ENCODE data around the gene DENND1A.

DENND1A gene

DNA sequence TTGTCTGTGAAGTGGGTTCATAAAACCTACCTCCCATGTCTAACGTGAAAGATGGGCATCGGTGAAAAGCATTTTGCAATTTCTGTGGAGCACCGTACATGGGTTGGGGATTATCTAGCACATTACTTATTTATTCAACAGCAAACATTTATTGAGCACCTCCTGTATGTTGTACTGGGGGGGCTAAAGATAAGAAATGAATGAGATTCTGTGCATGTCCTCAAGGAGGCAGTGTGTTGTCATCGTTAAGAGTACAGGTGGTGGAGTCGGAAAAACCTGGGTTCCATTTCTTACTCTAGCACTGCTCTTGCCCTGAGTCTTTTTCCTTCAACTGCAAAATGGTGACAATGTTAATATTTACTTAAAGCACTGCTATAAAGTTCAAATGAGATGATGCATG, 30.4 kb upstream of the DENND1A start:
- Histone ChIP-seq H3K9me3 (no peaks in the 10 kb centered on the region), H3K27ac (no peak overlapping the region), H3K27me3 (peaks cover 0 to 29% of the 10 kb centered on the region in 2 donors), H3K36me3 (no peaks in the 10 kb centered on the region), H3K4me1 (no peaks in the 10 kb centered on the region), H3K4me3 (no peak overlapping the region)
- DNase-seq = no peak
- TF ChIP-seq, protein P1, sequence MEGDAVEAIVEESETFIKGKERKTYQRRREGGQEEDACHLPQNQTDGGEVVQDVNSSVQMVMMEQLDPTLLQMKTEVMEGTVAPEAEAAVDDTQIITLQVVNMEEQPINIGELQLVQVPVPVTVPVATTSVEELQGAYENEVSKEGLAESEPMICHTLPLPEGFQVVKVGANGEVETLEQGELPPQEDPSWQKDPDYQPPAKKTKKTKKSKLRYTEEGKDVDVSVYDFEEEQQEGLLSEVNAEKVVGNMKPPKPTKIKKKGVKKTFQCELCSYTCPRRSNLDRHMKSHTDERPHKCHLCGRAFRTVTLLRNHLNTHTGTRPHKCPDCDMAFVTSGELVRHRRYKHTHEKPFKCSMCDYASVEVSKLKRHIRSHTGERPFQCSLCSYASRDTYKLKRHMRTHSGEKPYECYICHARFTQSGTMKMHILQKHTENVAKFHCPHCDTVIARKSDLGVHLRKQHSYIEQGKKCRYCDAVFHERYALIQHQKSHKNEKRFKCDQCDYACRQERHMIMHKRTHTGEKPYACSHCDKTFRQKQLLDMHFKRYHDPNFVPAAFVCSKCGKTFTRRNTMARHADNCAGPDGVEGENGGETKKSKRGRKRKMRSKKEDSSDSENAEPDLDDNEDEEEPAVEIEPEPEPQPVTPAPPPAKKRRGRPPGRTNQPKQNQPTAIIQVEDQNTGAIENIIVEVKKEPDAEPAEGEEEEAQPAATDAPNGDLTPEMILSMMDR (IDR thresholded peaks at IDR 0.05) = no peak
- intact Hi-C loops (cut with DNase I; ENCODE audit: low total_unique reads) = no loop called here

DNA sequence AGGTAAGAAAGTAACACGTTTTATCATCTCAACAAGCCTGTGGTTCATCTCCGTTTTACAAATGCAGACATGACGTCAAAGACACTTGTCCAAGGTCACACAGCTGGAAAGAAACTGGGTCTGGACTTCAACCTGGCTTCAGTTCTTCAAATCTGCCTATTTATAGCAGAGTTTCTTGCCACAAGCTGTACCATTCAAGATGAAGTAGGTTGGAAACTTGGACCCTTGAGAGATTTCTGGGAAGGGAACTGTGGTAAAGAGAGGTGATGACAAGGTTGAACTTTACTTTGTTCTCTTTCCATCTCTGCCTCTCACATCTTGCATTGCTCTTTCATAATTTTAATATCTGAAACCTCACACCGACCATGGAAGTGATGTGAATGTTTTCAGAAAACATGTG, 29.9 kb upstream of the DENND1A start:
- peaks cover 0 to 31% of the 10 kb centered on the region in 2 donors for H3K27me3 ChIP-seq

DNA sequence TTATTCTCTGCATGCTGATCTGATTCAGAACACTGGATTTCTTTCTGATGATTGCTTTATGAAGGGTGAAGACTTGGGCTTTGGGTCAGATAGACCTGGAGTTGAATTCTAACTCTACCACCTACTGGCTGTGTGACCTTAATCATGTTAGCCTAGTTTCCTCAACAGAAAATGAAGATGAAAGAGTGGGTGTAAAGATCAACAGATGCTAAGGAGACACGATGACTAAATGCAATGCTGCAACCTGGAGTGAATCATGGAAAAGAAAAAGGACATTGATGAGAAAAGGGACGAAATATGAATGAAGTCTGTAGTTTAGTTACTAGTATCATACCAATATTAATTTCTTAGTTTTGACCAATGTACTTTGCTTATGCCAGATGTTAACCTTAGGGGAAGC, 27.8 kb upstream of the DENND1A start:
- intact Hi-C loops (cut with DNase I; ENCODE audit: low total_unique reads) = no loop called here
- H3K27me3 ChIP-seq = peaks cover 0 to 41% of the 10 kb centered on the region in 2 donors

More for the DNA sequence above, 29.9 kb upstream of the DENND1A start:
- no peak overlapping the region for H3K4me3 ChIP-seq
- H3K9me3 ChIP-seq = no peaks in the 10 kb centered on the region
- no peaks in the 10 kb centered on the region for H3K4me1 ChIP-seq
- H3K27ac ChIP-seq = no peak overlapping the region
- no peaks in the 10 kb centered on the region for H3K36me3 ChIP-seq
- DNase-seq = no peak
- intact Hi-C loops (cut with DNase I; ENCODE audit: low total_unique reads) = no loop called here
- TF ChIP-seq, protein P1 (IDR thresholded peaks at IDR 0.05) = no peak

DNA sequence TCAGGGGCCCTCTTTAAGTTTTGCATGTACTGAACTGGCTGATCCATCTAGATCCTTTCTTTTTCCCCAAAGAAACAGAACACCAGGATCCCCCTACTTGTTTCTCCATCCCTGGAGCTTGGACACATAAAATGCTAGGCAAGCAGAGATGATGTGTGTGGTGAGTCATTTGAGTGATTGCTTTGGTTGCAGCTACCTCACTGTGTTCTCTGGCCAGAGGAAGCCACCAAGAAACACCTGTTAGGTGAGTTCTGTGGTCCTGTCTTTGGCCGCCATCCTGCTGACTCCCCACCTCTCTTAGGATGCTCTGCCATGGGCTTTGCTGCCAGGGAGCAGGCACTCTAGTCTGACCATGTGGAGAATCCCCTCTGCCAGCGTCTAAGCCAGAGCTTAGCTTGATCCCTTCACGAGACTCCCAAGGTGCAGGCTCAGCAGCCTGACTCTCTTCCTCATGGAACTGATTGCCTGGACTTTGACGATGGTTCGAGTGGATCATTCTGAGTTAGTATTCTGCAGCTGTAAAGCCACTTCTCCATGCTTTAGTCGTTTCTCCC, 27.3 kb upstream of the DENND1A start:
- H3K9me3 ChIP-seq = no peaks in the 10 kb centered on the region
- no peak for DNase-seq
- TF ChIP-seq, protein P1 (IDR thresholded peaks at IDR 0.05) = no peak
- no peaks in the 10 kb centered on the region for H3K36me3 ChIP-seq
- no peaks in the 10 kb centered on the region for H3K4me1 ChIP-seq
- intact Hi-C loops (cut with DNase I; ENCODE audit: low total_unique reads) = no loop called here
- no peak overlapping the region for H3K27ac ChIP-seq
- H3K27me3 ChIP-seq = peaks cover 0 to 46% of the 10 kb centered on the region in 2 donors
- no peak overlapping the region for H3K4me3 ChIP-seq

More for the DNA sequence above, 27.8 kb upstream of the DENND1A start:
- Histone ChIP-seq H3K4me3 (no peak overlapping the region), H3K27ac (no peak overlapping the region), H3K4me1 (no peaks in the 10 kb centered on the region), H3K36me3 (no peaks in the 10 kb centered on the region), H3K9me3 (no peaks in the 10 kb centered on the region)
- TF ChIP-seq, protein P1 (IDR thresholded peaks at IDR 0.05) = no peak
- no peak for DNase-seq

DNA sequence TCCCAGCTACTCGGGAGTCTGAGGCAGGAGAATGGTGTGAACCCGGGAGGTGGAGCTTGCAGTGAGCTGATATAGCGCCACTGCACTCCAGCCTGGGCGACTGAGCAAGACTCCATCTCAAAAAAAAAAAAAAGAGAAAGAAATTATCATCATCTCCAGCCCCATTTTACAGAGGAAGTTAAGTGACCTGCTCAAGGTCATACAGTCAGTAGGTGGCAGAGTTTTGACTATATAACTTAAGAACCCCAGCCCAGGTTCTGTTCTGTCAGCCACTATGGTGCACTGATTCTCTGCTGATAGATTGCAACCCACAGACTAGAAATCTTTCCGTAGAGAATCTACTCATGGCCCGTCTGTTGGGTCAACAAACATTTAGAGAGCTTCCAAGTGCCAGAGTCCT, 25.7 kb upstream of the DENND1A start:
- Histone ChIP-seq H3K27me3 (peaks cover 0 to 45% of the 10 kb centered on the region in 2 donors), H3K36me3 (no peaks in the 10 kb centered on the region)

More for the DNA sequence above, 25.7 kb upstream of the DENND1A start:
- Histone ChIP-seq H3K27ac (no peak overlapping the region), H3K9me3 (no peaks in the 10 kb centered on the region), H3K4me1 (no peaks in the 10 kb centered on the region), H3K4me3 (no peak overlapping the region)
- TF ChIP-seq, protein P1 (IDR thresholded peaks at IDR 0.05) = no peak
- intact Hi-C loops (cut with DNase I; ENCODE audit: low total_unique reads) = no loop called here
- no peak for DNase-seq

Data from tibial artery (tissue), 4 donors.